Measurements from ENCODE around the gene DZIP1. TPM values are rescaled to one million over a fixed set of nuclear protein-coding genes. Genes with fewer than 3 reads are reported as not detected.

The DZIP1 gene
- total and polyA plus RNA-seq, 2 of the 13 experiments (the other 11 are each of a cell fraction or from before 2014, with no cell fraction given) = 11.0 to 36.7 TPM

GRCh38 chr13:95652244-95652764 is 7.8 kb upstream of the DZIP1 start:
- Histone ChIP-seq H3K36me3 (replicated peaks in 1 of 2; ENCODE audit: control insufficient read depth in 1 of 2, insufficient read depth in 2 of 2, low read length in 2 of 2) (no peaks in the 10 kb centered on the region), H3K27ac (ENCODE audit: extremely low read length, insufficient read depth, low read length) (no peak overlapping the region), H3K9ac (ENCODE audit: insufficient read depth, low read depth, low read length) (no peak overlapping the region), H3K79me2 (ENCODE audit: insufficient read depth, low read length) (no peaks in the 10 kb centered on the region), H4K20me1 (ENCODE audit: insufficient read depth, low read length) (no peaks in the 10 kb centered on the region), H3K4me3 (replicated peaks in 1 of 3; ENCODE audit: insufficient read depth in 1 of 3, low read depth in 2 of 3, low read length in 3 of 3) (no peak overlapping the region), H3K4me2 (ENCODE audit: low read depth, low read length) (no peak overlapping the region), H2AFZ (ENCODE audit: low read length) (no peak overlapping the region), H3K27me3 (ENCODE audit: control insufficient read depth in 1 of 2, insufficient read depth in 2 of 2, low read length in 2 of 2) (peaks cover 0 to 9% of the 10 kb centered on the region in 2 experiments; a peak in 2 of 5 replicates), H3K9me3 (ENCODE audit: low read length) (no peaks in the 10 kb centered on the region), H3K4me1 (ENCODE audit: insufficient read depth, low read length) (no peaks in the 10 kb centered on the region)
- POLR2A ChIA-PET = no interaction called here
- no peak for DNase-seq (ENCODE audit: low spot score)
- TF ChIP-seq JDP2 (CRISPR knock-in tag; IDR thresholded peaks at IDR 0.05; ENCODE audit: borderline replicate concordance) (no peak), GABPA (IDR thresholded peaks at IDR 0.05; ENCODE audit: low read depth, low read length) (no peak), GABPA (CRISPR knock-in tag; IDR thresholded peaks at IDR 0.05; ENCODE audit: low read depth) (no peak), KLF13 (CRISPR knock-in tag; IDR thresholded peaks at IDR 0.05) (no peak), RFXANK (CRISPR knock-in tag; IDR thresholded peaks at IDR 0.05) (no peak)
- no TSS peak for BruUV-seq (replicated peaks)
- in situ Hi-C loops (cut with HindIII; ENCODE audit: extremely low pct_ligation_motif_present, low pct_unique_long_range_greater_than_20kb) = no loop called here
- WGBS (ENCODE audit: low lambda C conversion rate) = 80% methylated on average over 1 of the region's 1 CpG
- CTCF ChIA-PET (ENCODE audit: low intra/inter-chr PET ratio, low total read pairs) = no interaction called here
- intact Hi-C loops (cut with micrococcal nuclease; ENCODE audit: unreplicated experiment) = no loop called here
- no peak for ATAC-seq
- FAIRE-seq = no peak

- ChIA-PET POLR2A (no interaction called here), CTCF (ENCODE audit: low intra/inter-chr PET ratio, low total read pairs) (no interaction called here)
- Histone ChIP-seq H3K4me2 (ENCODE audit: low read depth, low read length) (no peak overlapping the region), H3K4me3 (replicated peaks in 1 of 3; ENCODE audit: insufficient read depth in 1 of 3, low read depth in 2 of 3, low read length in 3 of 3) (no peak overlapping the region), H3K36me3 (replicated peaks in 1 of 2; ENCODE audit: control insufficient read depth in 1 of 2, insufficient read depth in 2 of 2, low read length in 2 of 2) (no peaks in the 10 kb centered on the region), H3K9me3 (ENCODE audit: low read length) (no peaks in the 10 kb centered on the region), H4K20me1 (ENCODE audit: insufficient read depth, low read length) (no peaks in the 10 kb centered on the region), H3K27ac (ENCODE audit: extremely low read length, insufficient read depth, low read length) (no peak overlapping the region), H3K9ac (ENCODE audit: insufficient read depth, low read depth, low read length) (no peak overlapping the region), H3K4me1 (ENCODE audit: insufficient read depth, low read length) (no peaks in the 10 kb centered on the region), H3K27me3 (ENCODE audit: control insufficient read depth in 1 of 2, insufficient read depth in 2 of 2, low read length in 2 of 2) (peaks cover 0 to 9% of the 10 kb centered on the region in 2 experiments; a peak in 2 of 5 replicates), H3K79me2 (ENCODE audit: insufficient read depth, low read length) (no peaks in the 10 kb centered on the region), H2AFZ (ENCODE audit: low read length) (no peak overlapping the region)
- ATAC-seq (no peak), DNase-seq (ENCODE audit: low spot score) (no peak), FAIRE-seq (no peak)
- BruUV-seq (replicated peaks) = no TSS peak
- 5% methylated on average over 5 of the region's 5 CpGs for WGBS (ENCODE audit: low lambda C conversion rate)
- in situ Hi-C loops (cut with HindIII; ENCODE audit: extremely low pct_ligation_motif_present, low pct_unique_long_range_greater_than_20kb) = no loop called here
- intact Hi-C loops (cut with micrococcal nuclease; ENCODE audit: unreplicated experiment) = no loop called here
- TF ChIP-seq ZBTB7B (CRISPR knock-in tag; IDR thresholded peaks at IDR 0.05) (no peak), SMAD9 (CRISPR knock-in tag; IDR thresholded peaks at IDR 0.05) (no peak), ZEB1 (IDR thresholded peaks at IDR 0.05; ENCODE audit: insufficient replicate concordance, low read depth) (no peak), ZNF816 (CRISPR knock-in tag; IDR thresholded peaks at IDR 0.05; ENCODE audit: borderline replicate concordance) (no peak), FLYWCH1 (CRISPR knock-in tag; IDR thresholded peaks at IDR 0.05) (no peak), KAT2B (IDR thresholded peaks at IDR 0.05; ENCODE audit: borderline replicate concordance, low read depth, low read length) (no peak), SMYD3 (CRISPR knock-in tag; IDR thresholded peaks at IDR 0.05) (no peak), ZNF280B (CRISPR knock-in tag; IDR thresholded peaks at IDR 0.05; ENCODE audit: borderline replicate concordance) (no peak), SP4 (CRISPR knock-in tag; IDR thresholded peaks at IDR 0.05) (no peak), ZNF713 (CRISPR knock-in tag; IDR thresholded peaks at IDR 0.05) (no peak), ZNF768 (CRISPR knock-in tag; IDR thresholded peaks at IDR 0.05) (no peak), ZNF282 (IDR thresholded peaks at IDR 0.05; ENCODE audit: partially characterized antibody) (no peak), ATF6 (CRISPR knock-in tag; conservative IDR thresholded peaks at IDR 0.05) (no peak), ZSCAN22 (CRISPR knock-in tag; IDR thresholded peaks at IDR 0.05) (no peak)
Measured at GRCh38 chr13:95650696-95651095, 6.2 kb upstream of the DZIP1 start.

Data from HepG2 (cell line).